ENCODE results near the gene RASAL3. TPM values are rescaled to one million over a fixed set of nuclear protein-coding genes. Genes with fewer than 3 reads are reported as not detected.
A peak's percentile ranks its signal among the peaks of the same experiment; 100 is the strongest.

The RASAL3 gene
- total RNA-seq, 2 experiments from 2014 or later: 174 to 179 TPM

GRCh38 chr19:15436826-15437110 lies 27.6 kb downstream of the RASAL3 start:
- Mint-ChIP-seq H3K4me3 (no peak overlapping the region), H3K36me3 (ENCODE audit: low read depth) (peaks cover 4% of the 10 kb centered on the region), H3K27me3 (no peaks in the 10 kb centered on the region), H3K4me1 (peaks cover 22% of the 10 kb centered on the region), H3K9me3 (no peaks in the 10 kb centered on the region), H3K27ac (no peak overlapping the region)
- POLR2A ChIA-PET: interaction anchor here (0.9 to 2.3 kb wide), 6 partner anchors 11 to 119 kb away, joined by 3 to 13 read pairs (median 4); partner anchors contain the start of genes AKAP8L and RASAL3
- CTCF ChIA-PET: interaction anchor here (1.5 to 1.7 kb wide), 2 partner anchors 17 to 119 kb away, joined by 6 to 11 read pairs; partner anchors contain the start of gene AKAP8L
- DNase-seq: no peak

DNA sequence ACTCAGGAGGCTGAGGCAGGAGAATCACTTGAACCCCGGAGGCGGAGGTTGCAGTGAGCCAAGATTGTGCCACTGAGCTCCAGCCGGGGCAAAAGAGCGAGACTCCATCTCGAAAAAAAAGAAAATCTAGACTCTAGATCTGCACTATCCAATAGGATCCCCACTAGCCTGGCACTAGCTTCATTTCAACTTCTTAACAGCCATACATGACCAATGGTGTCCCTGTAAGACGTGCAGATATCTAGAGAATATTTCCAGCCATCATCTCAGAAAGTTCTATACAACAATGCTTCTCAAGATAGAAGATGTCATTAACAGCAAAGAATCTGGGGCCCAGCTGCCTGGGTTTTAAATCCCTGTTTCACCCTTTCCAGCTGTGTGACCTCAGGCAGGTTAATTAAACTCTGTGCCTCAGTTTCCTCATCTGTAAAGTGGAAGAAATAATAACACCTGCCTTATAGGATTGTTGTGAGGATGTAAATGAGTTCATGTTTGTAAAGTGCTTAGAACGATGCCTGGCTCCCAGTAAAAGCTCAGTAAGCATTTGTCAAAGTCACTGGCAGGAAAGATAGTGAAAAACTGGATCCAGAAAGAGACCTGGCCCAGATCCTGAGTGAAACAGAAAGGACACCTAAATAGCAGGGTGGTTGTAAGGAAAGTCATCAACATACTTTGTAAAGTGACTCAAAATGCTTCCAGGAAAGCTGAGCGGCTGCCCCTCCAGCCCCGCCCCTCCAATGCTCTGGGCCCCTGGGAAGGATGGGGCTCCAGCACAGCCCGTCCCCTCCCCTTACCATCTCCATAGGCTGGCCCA lies 28.1 kb downstream of the RASAL3 start:
- H3K4me3 Mint-ChIP-seq: no peak overlapping the region
- no peak for DNase-seq
- no peaks in the 10 kb centered on the region for H3K27me3 Mint-ChIP-seq
- POLR2A ChIA-PET: interaction anchor here (0.9 to 2.3 kb wide), 6 partner anchors 11 to 120 kb away, joined by 3 to 13 read pairs (median 4); partner anchors contain the start of genes AKAP8L and RASAL3
- peaks cover 27% of the 10 kb centered on the region for H3K4me1 Mint-ChIP-seq
- peaks cover 8% of the 10 kb centered on the region for H3K36me3 Mint-ChIP-seq (ENCODE audit: low read depth)
- H3K9me3 Mint-ChIP-seq: no peaks in the 10 kb centered on the region
- H3K27ac Mint-ChIP-seq: peak overlapping the region; percentile 0
- CTCF ChIA-PET: interaction anchor here (0.6 to 1.7 kb wide), 4 partner anchors 17 to 120 kb away, joined by 3 to 11 read pairs (median 4); partner anchors contain the start of gene AKAP8L

DNA sequence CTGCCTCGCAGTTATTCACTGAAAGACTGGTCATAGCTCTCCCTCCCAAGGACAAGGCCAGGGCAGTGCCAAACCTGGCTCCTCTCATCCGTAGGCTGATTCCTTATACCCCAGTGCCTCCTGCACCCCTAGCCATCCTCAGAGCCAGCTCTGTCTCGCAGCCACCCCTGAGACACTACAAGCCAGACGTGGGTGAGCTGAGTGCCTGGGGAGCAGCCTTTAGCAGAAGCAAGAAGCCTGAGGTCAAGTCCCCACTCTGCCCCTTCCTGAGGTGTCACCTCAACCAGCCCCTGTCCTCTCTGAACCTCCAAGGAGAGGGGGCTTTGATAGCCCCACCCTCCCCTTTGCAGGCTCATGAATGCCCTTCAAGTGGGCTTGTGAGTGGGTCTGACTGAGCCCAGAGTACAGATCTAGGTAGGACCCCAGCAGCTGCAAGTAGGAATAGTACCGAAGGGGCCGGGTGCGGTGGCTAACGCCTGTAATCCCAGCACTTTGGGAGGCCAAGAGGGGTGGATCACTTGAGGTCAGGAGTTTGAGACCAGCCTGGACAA lies 30.8 kb downstream of the RASAL3 start:
- H3K27me3 Mint-ChIP-seq: no peaks in the 10 kb centered on the region

DNA sequence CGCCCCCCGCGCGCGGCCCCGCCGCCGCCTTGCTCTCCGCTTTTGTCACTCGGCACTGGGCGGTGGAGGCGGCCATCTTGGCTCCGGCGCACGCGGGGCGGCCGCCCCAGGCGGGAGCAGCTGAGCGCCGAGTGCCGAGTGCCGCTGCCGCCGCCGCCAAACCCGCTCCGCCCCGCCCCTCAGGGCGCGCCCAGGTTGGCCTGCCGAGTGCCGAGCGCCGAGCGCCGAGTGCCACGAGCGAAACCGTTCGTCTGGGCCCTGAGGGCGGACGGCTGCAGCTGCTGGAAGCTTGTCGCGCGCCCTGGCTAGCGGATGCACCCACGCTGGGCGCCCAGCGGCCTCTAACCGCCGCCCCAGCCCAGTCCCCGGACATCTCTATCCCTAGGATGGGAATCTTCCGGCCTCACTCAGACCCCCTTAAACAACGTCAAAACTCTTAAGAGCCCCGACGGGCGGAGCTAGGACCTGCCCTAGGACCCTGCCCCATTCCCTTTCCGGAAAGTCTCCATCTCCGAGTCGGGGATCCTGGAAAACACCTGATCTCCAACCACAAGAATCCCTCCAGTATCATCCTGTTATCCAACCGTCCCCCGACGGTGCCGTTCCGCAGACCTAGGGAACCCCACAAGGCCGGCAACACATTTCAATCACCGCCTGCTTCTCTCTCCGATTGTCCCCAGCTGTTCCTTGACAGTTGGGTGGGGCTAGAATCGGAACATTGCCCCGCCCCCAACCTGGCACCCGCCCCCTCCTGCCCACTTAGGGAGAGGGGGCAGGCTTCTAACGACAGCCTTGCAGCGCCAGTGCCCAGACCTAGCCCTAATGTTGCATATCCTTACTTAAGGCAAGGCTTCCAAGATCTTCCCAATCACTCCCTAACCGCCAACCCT lies 31.5 kb downstream of the RASAL3 start:
- H3K27me3 Mint-ChIP-seq: no peaks in the 10 kb centered on the region
- peaks cover 17% of the 10 kb centered on the region for H3K36me3 Mint-ChIP-seq (ENCODE audit: low read depth)
- H3K4me1 Mint-ChIP-seq: peaks cover 36% of the 10 kb centered on the region

More for the DNA sequence above, 30.8 kb downstream of the RASAL3 start:
- Mint-ChIP-seq H3K4me1 (peaks cover 36% of the 10 kb centered on the region), H3K9me3 (no peaks in the 10 kb centered on the region), H3K36me3 (ENCODE audit: low read depth) (peaks cover 13% of the 10 kb centered on the region), H3K27ac (peak overlapping the region; percentile 94), H3K4me3 (peak overlapping the region; percentile 93)
- CTCF ChIA-PET: interaction anchor here (0.8 to 3.1 kb wide), 7 partner anchors 12 to 122 kb away, joined by 3 to 26 read pairs (median 8); partner anchors contain the start of gene AKAP8L
- DNase-seq: no peak
- POLR2A ChIA-PET: interaction anchor here (0.9 to 3.7 kb wide), 15 partner anchors 12 to 308 kb away, joined by 3 to 71 read pairs (median 6); partner anchors contain the start of genes AKAP8, AKAP8L, BRD4 and RASAL3

GRCh38 chr19:15432018-15432494 lies 32.3 kb downstream of the RASAL3 start:
- H3K4me1 Mint-ChIP-seq: peaks cover 32% of the 10 kb centered on the region
- peak overlapping the region; percentile 96 for H3K4me3 Mint-ChIP-seq
- no peaks in the 10 kb centered on the region for H3K9me3 Mint-ChIP-seq
- H3K27ac Mint-ChIP-seq: peak overlapping the region; percentile 86
- POLR2A ChIA-PET: interaction anchor here (1.0 to 4.0 kb wide), 14 partner anchors 13 to 307 kb away, joined by 3 to 71 read pairs (median 8); partner anchors contain the start of genes AKAP8, AKAP8L, BRD4 and RASAL3
- CTCF ChIA-PET: interaction anchor here (1.0 to 3.8 kb wide), 7 partner anchors 13 to 124 kb away, joined by 4 to 26 read pairs (median 8); partner anchors contain the start of gene AKAP8L
- peak; percentile 31 for DNase-seq
- peaks cover 23% of the 10 kb centered on the region for H3K36me3 Mint-ChIP-seq (ENCODE audit: low read depth)
- no peaks in the 10 kb centered on the region for H3K27me3 Mint-ChIP-seq

More for the DNA sequence above, 31.5 kb downstream of the RASAL3 start:
- CTCF ChIA-PET: interaction anchor here (0.6 to 3.1 kb wide), 9 partner anchors 11 to 284 kb away, joined by 3 to 26 read pairs (median 4); partner anchors contain the start of gene AKAP8L
- H3K4me3 Mint-ChIP-seq: peak overlapping the region; percentile 93
- peak; percentile 95 for DNase-seq
- POLR2A ChIA-PET: interaction anchor here (0.7 to 3.7 kb wide), 18 partner anchors 13 to 307 kb away, joined by 3 to 71 read pairs (median 5); partner anchors contain the start of genes AKAP8, AKAP8L, BRD4 and RASAL3
- H3K9me3 Mint-ChIP-seq: no peaks in the 10 kb centered on the region
- H3K27ac Mint-ChIP-seq: peak overlapping the region; percentile 94

GRCh38 chr19:15431396-15432017 lies 32.8 kb downstream of the RASAL3 start:
- H3K36me3 Mint-ChIP-seq (ENCODE audit: low read depth): peaks cover 28% of the 10 kb centered on the region
- CTCF ChIA-PET: interaction anchor here (2.2 to 3.8 kb wide), 2 partner anchors 12 to 124 kb away, joined by 6 to 24 read pairs; partner anchors contain the start of gene AKAP8L
- H3K4me1 Mint-ChIP-seq: peaks cover 32% of the 10 kb centered on the region
- H3K27me3 Mint-ChIP-seq: no peaks in the 10 kb centered on the region
- POLR2A ChIA-PET: interaction anchor here (0.6 to 4.0 kb wide), 7 partner anchors 12 to 940 kb away, joined by 3 to 71 read pairs (median 4); partner anchors contain the start of genes AKAP8, AKAP8L, RASAL3 and WIZ
- H3K4me3 Mint-ChIP-seq: peak overlapping the region; percentile 96
- H3K27ac Mint-ChIP-seq: peak overlapping the region; percentile 86
- no peak for DNase-seq
- H3K9me3 Mint-ChIP-seq: no peaks in the 10 kb centered on the region

DNA sequence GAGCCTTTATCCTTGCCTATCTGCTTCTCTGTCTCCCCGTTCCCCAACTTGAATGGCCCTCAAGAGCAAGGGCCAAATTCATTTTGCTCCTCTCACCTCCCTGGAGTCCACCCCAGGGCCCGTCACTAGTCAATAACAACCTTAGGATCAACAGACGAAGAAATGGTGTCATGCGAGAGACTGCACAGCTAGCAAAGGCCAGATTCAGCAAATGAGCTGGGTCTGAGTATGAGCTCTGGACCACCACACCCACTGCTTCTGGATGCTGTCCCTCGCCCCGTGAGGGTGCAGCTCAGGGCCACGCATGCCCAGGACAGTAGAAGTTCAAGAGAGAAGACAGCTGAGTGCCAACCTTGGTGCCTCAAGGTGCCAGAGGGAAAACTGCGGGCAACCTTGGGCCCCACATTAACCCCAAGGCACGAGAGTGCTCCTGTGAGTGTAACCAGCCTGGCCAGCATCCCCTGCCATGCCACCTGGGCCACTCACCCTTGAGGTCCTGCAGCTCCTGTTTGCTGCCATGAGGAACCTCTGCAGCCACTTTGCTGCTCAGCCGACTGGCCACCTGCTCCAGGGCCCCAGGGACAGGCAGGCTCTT lies 33.7 kb downstream of the RASAL3 start:
- Mint-ChIP-seq H3K36me3 (ENCODE audit: low read depth) (peaks cover 36% of the 10 kb centered on the region), H3K4me1 (peaks cover 29% of the 10 kb centered on the region)

DNA sequence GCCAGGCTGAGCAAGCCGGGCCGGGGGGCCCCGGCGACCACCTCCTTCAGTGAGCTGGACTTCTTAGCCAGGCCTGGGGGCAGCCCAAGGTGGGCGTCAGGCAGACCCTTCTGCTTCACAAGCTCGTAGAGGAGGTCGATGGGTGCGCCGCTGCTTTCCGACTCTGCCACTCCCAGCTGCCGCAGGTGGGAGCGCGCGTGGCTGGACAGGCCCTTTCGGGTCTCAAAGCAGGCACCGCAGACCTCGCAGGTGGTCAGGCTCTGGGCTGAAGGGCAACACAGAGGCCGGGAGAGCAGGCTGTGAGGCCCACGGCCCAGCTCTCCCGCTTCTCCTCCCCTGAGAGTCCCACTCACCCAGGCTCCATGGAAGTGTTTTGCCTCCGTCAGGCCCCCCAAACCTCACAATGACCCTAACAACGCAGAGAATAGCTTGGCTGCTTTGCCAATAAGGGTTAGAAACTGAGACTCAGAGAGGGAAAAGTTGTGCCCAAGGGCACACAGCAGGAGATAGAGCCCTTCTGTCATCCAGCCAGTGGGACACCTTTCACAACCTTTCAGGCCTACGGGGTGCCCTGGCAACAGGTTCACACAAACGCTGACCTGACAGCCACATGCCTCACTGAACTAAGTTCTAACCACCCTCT lies 34.4 kb downstream of the RASAL3 start:
- ChIA-PET POLR2A (interaction anchor here (1.0 to 4.0 kb wide), 5 partner anchors 11 to 80 kb away, joined by 3 to 50 read pairs (median 4); partner anchors contain the start of genes AKAP8, AKAP8L and WIZ), CTCF (interaction anchor here (1.4 to 3.8 kb wide), 3 partner anchors 8 to 126 kb away, joined by 4 to 24 read pairs (median 6); partner anchors contain the start of gene AKAP8L)
- H3K36me3 Mint-ChIP-seq (ENCODE audit: low read depth): peaks cover 38% of the 10 kb centered on the region
- H3K27me3 Mint-ChIP-seq: no peaks in the 10 kb centered on the region
- H3K9me3 Mint-ChIP-seq: no peaks in the 10 kb centered on the region
- no peak overlapping the region for H3K27ac Mint-ChIP-seq
- H3K4me1 Mint-ChIP-seq: peaks cover 29% of the 10 kb centered on the region
- H3K4me3 Mint-ChIP-seq: no peak overlapping the region
- DNase-seq: no peak

More for the DNA sequence above, 33.7 kb downstream of the RASAL3 start:
- H3K27ac Mint-ChIP-seq: no peak overlapping the region
- CTCF ChIA-PET: interaction anchor here (1.4 to 3.8 kb wide), 3 partner anchors 9 to 125 kb away, joined by 4 to 24 read pairs (median 6); partner anchors contain the start of gene AKAP8L
- no peaks in the 10 kb centered on the region for H3K9me3 Mint-ChIP-seq
- POLR2A ChIA-PET: interaction anchor here (1.0 to 4.0 kb wide), 6 partner anchors 11 to 81 kb away, joined by 3 to 50 read pairs (median 4); partner anchors contain the start of genes AKAP8, AKAP8L and WIZ
- DNase-seq: no peak
- H3K27me3 Mint-ChIP-seq: no peaks in the 10 kb centered on the region
- peak overlapping the region; percentile 96 for H3K4me3 Mint-ChIP-seq

GRCh38 chr19:15428956-15429824 lies 35.2 kb downstream of the RASAL3 start:
- Mint-ChIP-seq H3K27ac (no peak overlapping the region), H3K4me3 (no peak overlapping the region), H3K27me3 (no peaks in the 10 kb centered on the region), H3K9me3 (no peaks in the 10 kb centered on the region), H3K4me1 (peaks cover 29% of the 10 kb centered on the region), H3K36me3 (ENCODE audit: low read depth) (peaks cover 43% of the 10 kb centered on the region)
- POLR2A ChIA-PET: interaction anchor here (4.0 kb wide), 1 partner anchor 10 kb away, joined by 50 read pairs; the partner anchor contains the start of gene AKAP8L
- CTCF ChIA-PET: interaction anchor here (1.4 to 3.8 kb wide), 2 partner anchors 7 to 10 kb away, joined by 4 to 24 read pairs; partner anchors contain the start of gene AKAP8L
- DNase-seq: no peak

DNA sequence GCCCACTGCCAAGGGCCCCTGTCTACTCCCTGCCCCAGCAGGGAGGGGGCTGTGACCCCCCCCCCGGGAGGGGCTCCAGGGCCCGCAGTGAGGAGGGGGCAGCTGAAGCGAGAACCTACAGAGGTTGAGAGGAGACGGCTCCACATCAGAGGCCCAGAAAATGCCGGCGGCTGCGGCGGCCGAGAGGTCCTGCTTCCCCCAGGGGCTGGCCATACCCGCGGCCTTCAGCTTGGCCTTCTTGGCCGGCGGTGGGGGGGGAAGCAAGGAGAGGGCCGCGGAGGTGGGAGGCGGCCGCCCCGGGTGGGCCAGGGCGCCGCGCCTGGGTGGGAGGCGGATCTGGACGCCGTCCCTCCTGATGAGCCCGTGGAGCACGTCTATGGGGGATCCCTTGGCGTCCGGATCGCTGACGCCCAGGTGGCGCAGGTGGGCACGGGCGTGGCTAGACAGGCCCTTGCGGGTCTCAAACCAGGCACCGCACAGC lies 36.3 kb downstream of the RASAL3 start:
- CTCF ChIA-PET: interaction anchor here (3.8 kb wide), 1 partner anchor 9 kb away, joined by 24 read pairs; the partner anchor contains the start of gene AKAP8L
- DNase-seq: no peak
- Mint-ChIP-seq H3K4me3 (no peak overlapping the region), H3K4me1 (peaks cover 22% of the 10 kb centered on the region), H3K36me3 (ENCODE audit: low read depth) (peaks cover 53% of the 10 kb centered on the region), H3K27ac (no peak overlapping the region), H3K27me3 (no peaks in the 10 kb centered on the region), H3K9me3 (peaks cover 3% of the 10 kb centered on the region)
- POLR2A ChIA-PET: interaction anchor here (4.0 kb wide), 1 partner anchor 9 kb away, joined by 50 read pairs; the partner anchor contains the start of gene AKAP8L
